ENCODE data around the gene OR8U1. TPM values are rescaled to one million over a fixed set of nuclear protein-coding genes. Genes with fewer than 3 reads are reported as not detected.
"Not testable (repeated sequence)": the region's sequence is repeated elsewhere in the genome, so short reads cannot be mapped to it uniquely, and the experiment has no call there.

OR8U1 gene
- not detected for total RNA-seq

GRCh38 chr11:56375324-56375723, at the start of gene OR8U1:
Gene OR8U1 (plus strand): TSS chr11:56375624. CDS start chr11:56375624, 0 bp downstream.
- no peak for DNase-seq

GRCh38 chr11:56331861-56332491, 43.4 kb upstream of the OR8U1 start:
- DNase-seq, result no peak

GRCh38 chr11:56333156-56333555, 42.3 kb upstream of the OR8U1 start:
- no peak for DNase-seq

DNA sequence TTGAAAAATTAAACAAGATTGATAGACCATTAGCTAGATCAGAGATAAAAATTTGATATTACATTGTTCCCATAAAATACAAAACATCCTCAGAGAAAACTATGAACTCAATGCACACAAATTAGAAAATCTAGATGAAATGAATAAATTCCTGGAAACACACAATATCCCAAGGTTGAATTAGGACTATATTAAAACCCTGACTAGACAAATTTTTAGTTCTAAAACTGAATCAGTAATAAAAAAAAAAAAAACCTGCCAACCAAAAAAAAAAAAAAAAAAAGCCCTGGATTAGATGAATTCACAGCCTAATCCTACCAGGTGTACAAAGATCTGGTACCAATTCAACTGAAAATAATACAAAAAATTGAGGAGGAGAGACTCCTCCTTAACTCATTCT, 35.1 kb upstream of the OR8U1 start:
- no peak for DNase-seq

GRCh38 chr11:56345739-56346138, 29.7 kb upstream of the OR8U1 start, which contains the start of gene OR8K1:
Gene OR8K1 (plus strand): TSS chr11:56346039. CDS start chr11:56346039, 0 bp downstream.
- DNase-seq, result no peak

DNA sequence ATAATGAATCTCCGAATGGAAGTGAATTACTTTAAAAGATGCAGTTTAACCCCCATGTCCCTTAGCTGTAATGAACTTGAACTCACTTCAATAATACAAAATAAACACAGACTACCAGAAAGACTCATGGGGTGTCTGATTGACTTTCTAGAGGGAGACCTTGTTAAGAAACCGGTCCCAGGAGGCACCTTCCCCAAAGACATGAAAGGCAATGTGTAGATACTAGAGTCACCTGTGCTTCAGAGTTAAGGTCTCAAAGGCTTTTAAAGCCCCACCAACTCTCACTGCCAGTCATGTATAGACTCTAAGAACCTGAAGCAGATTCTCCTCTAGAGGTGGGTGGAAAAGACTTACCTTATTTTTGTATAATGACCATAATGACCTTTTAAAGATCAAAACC, 21.4 kb upstream of the OR8U1 start, which contains the start of gene OR8J1:
Gene OR8J1, plus strand, starts transcription at position 301 of the 400 bp plus-strand sequence. CDS start 5,956 bp downstream, outside the sequence.
- no peak for DNase-seq

GRCh38 chr11:56380120-56380519, 4.7 kb downstream of the OR8U1 start:
- DNase-seq, result no peak

- DNase-seq, result no peak
Measured at GRCh38 chr11:56394381-56394780, 19.0 kb downstream of the OR8U1 start.

GRCh38 chr11:56396047-56396446, 20.6 kb downstream of the OR8U1 start:
- DNase-seq, result no peak

GRCh38 chr11:56401858-56402461, 26.5 kb downstream of the OR8U1 start:
- DNase-seq, result not testable (repeated sequence)

GRCh38 chr11:56404393-56404792, 29.0 kb downstream of the OR8U1 start:
- no peak for DNase-seq

GRCh38 chr11:56410801-56411200, 35.4 kb downstream of the OR8U1 start:
- no peak for DNase-seq

- no peak for DNase-seq
Measured at GRCh38 chr11:56412396-56412795, 37.0 kb downstream of the OR8U1 start, which contains the start of gene OR5AL1. Gene OR5AL1 (plus strand): TSS chr11:56412696.

Data from effector CD4-positive, alpha-beta T cell (primary cell).